Measurements from ENCODE around the gene MRPS27.
"Not testable (repeated sequence)": the region's sequence is repeated elsewhere in the genome, so short reads cannot be mapped to it uniquely, and the experiment has no call there.

Gene MRPS27

DNA sequence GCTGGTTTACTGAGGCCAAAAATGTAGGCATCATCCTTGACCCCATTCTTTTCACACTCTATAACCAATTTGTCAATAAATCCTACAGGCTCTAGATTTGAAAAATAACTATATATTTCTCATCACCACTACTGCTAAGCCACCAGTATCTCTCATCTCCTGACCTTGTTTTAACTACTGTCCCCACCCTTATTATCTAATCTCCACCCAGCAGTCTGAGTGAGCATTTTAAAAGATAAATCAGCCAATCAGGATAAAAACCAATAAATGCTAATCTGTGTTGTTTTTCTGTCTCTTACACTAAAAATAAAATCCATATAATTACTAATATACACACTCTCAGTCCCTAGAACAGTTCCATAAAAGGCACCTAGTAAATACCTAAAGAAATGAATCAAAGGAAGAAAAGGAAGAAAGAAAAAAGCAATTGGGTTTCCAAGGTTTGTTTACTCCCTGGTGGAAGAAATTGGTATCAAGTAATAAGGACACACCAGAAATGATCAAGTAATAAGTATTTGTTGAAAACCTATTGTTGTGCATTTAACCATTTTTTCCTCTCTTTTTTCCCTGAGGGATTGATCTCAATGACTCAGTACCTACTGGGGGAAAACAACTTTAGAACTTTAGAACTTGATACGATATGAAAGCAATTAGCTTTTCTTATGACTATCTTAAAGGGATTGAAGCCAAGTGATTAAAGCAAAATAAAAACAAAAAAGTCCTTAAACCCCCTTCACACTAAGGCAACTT is 19.3 kb downstream of the MRPS27 start:
- no peak overlapping the region for H3K4me3 ChIP-seq (ENCODE audit: low read length)
- TF ChIP-seq, protein P1, sequence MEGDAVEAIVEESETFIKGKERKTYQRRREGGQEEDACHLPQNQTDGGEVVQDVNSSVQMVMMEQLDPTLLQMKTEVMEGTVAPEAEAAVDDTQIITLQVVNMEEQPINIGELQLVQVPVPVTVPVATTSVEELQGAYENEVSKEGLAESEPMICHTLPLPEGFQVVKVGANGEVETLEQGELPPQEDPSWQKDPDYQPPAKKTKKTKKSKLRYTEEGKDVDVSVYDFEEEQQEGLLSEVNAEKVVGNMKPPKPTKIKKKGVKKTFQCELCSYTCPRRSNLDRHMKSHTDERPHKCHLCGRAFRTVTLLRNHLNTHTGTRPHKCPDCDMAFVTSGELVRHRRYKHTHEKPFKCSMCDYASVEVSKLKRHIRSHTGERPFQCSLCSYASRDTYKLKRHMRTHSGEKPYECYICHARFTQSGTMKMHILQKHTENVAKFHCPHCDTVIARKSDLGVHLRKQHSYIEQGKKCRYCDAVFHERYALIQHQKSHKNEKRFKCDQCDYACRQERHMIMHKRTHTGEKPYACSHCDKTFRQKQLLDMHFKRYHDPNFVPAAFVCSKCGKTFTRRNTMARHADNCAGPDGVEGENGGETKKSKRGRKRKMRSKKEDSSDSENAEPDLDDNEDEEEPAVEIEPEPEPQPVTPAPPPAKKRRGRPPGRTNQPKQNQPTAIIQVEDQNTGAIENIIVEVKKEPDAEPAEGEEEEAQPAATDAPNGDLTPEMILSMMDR (IDR thresholded peaks at IDR 0.05; ENCODE audit: insufficient read depth, low read depth, low read length, missing control alignments): no peak
- DNase-seq (ENCODE audit: low read depth): no peak

DNA sequence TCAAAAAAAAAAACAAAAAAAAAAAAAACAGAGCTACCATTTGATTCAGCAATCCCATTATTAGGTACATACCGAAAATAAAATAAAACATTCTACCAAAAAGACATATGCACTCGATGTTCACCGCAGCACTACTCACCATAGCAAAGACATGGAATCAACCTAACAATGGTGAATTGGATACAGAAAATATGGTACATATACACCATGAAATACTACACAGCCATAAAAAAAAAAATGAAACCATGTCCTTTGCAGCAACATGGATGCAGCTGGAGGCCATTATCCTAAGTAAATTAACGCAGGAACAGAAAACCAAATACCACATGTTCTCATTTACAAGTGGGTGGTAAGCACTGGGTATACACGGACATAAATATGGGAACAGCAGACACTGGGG is 21.3 kb downstream of the MRPS27 start:
- H3K4me3 ChIP-seq (ENCODE audit: low read length): no peak overlapping the region
- TF ChIP-seq, protein P1 (IDR thresholded peaks at IDR 0.05; ENCODE audit: insufficient read depth, low read depth, low read length, missing control alignments): no peak
- no peak for DNase-seq (ENCODE audit: low read depth)

- not testable (repeated sequence) for H3K4me3 ChIP-seq (ENCODE audit: low read length); DNase-seq (ENCODE audit: low read depth)
These were observed 21.9 kb downstream of the MRPS27 start for GRCh38 chr5:72298136-72298535.

GRCh38 chr5:72296256-72296655 is 23.8 kb downstream of the MRPS27 start:
- no peak overlapping the region for H3K4me3 ChIP-seq (ENCODE audit: low read length)
- TF ChIP-seq, protein P1 (IDR thresholded peaks at IDR 0.05; ENCODE audit: insufficient read depth, low read depth, low read length, missing control alignments): no peak
- no peak for DNase-seq (ENCODE audit: low read depth)

- TF ChIP-seq, protein P1 (IDR thresholded peaks at IDR 0.05; ENCODE audit: insufficient read depth, low read depth, low read length, missing control alignments): no peak
- no peak overlapping the region for H3K4me3 ChIP-seq (ENCODE audit: low read length)
- no peak for DNase-seq (ENCODE audit: low read depth)
These were observed 24.5 kb downstream of the MRPS27 start for GRCh38 chr5:72295539-72295938.

GRCh38 chr5:72294473-72294872 is 25.6 kb downstream of the MRPS27 start:
- DNase-seq (ENCODE audit: low read depth): no peak

DNA sequence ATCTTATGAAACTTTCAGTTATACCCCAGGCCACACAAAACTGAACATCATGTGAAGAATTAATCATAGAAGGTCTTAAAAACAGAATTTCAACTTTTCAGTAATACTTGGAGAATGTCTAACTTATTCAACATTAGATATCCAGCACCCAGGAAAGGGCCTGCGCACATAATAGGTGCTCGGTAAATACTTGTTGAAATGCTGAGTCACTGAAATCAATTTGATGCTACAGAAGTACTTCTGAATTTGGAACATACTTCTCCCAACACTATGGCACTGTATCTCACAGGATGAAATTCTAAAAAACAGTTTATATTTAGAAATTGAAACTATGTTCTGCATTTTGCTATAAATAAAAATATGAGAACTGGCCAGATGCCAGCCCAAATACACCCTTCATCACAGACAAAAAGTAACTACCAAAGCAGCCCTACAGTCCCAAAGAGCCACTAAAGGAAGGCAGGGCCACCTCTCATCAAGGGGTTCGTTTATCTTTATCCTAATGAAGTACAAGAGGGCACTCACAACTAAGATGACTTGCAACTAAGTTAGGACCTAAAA is 26.5 kb downstream of the MRPS27 start:
- TF ChIP-seq, protein P1 (IDR thresholded peaks at IDR 0.05; ENCODE audit: insufficient read depth, low read depth, low read length, missing control alignments): no peak
- H3K4me3 ChIP-seq (ENCODE audit: low read length): no peak overlapping the region
- no peak for DNase-seq (ENCODE audit: low read depth)

More at GRCh38 chr5:72294473-72294872, 25.6 kb downstream of the MRPS27 start:
- TF ChIP-seq, protein P1 (IDR thresholded peaks at IDR 0.05; ENCODE audit: insufficient read depth, low read depth, low read length, missing control alignments): no peak
- no peak overlapping the region for H3K4me3 ChIP-seq (ENCODE audit: low read length)
